ENCODE results near the gene SCAMP2.
A peak's percentile ranks its signal among the peaks of the same experiment; 100 is the strongest.

SCAMP2 gene

GRCh38 chr15:74863239-74864056 is 9.7 kb downstream of the SCAMP2 start:
- no peak for DNase-seq (ENCODE audit: low read depth in 1 of 2, low spot score in 1 of 2)

- no peak for DNase-seq (ENCODE audit: low read depth in 1 of 2, low spot score in 1 of 2)
Measured at GRCh38 chr15:74858369-74858740, 14.8 kb downstream of the SCAMP2 start.

DNA sequence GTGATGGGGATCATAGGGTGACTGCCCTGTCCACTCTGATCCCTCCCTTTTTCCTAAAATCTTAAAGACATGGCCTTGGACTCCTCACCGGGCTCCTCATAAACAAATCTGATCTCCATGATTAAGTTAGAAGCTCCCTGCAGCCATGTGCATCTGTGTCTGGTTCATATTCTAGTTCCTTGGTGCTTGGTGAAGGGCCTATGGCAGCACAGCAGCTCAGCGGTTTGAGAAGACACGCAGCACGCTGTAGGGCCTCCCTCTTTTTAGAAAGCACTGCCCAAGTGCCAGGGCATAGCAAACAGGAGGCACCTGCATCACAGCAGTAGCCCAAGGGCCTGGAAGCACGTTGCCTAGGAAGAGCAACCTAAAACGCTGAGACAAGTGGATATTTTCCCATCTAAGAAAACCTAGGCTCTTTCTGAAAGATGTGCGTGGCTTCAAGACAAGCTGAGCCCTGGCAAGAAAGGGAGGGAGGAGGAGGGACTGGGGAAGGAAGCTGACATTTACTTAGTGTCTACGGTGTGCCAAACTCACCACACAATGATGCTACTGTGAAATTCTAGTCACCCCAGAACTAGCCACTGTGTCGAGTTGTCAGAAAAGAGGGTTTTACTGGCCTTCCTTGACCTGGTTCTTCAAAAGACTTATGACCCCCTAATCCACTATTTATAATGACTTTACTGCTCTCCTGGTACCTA is 15.3 kb downstream of the SCAMP2 start:
- DNase-seq (ENCODE audit: low read depth in 1 of 2, low spot score in 1 of 2): no peak

DNA sequence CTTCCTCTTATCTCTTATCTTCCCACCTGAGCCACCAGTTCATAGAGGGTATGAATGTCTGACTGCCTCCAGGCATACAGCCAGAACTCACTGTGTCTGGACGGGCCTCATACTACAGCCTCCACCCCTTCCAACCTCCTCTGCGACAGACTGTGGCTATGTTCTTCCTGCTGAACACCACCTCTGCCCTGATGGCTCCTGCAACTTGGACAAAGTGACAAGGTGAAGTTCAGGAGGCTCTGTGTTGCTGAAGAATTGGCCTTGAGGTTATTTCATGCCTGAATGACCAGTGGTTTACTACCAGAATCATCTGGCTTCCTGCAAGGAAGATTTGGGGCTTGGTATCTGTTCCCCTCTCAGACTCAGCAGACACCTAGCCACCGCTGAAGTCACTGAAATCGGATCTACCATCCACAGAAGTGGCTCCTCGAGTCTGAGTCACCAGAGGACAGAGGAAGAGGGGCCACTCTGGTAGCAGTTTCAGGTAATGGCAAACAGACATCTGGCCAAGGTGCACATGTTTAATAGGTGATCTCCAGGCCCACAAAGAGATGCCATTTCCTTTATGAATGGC is 16.0 kb downstream of the SCAMP2 start:
- DNase-seq (ENCODE audit: low read depth in 1 of 2, low spot score in 1 of 2): no peak

GRCh38 chr15:74856537-74856936 is 16.6 kb downstream of the SCAMP2 start:
- no peak for DNase-seq (ENCODE audit: low read depth in 1 of 2, low spot score in 1 of 2)

GRCh38 chr15:74855857-74856256 is 17.3 kb downstream of the SCAMP2 start:
- DNase-seq (ENCODE audit: low read depth in 1 of 2, low spot score in 1 of 2): no peak

DNA sequence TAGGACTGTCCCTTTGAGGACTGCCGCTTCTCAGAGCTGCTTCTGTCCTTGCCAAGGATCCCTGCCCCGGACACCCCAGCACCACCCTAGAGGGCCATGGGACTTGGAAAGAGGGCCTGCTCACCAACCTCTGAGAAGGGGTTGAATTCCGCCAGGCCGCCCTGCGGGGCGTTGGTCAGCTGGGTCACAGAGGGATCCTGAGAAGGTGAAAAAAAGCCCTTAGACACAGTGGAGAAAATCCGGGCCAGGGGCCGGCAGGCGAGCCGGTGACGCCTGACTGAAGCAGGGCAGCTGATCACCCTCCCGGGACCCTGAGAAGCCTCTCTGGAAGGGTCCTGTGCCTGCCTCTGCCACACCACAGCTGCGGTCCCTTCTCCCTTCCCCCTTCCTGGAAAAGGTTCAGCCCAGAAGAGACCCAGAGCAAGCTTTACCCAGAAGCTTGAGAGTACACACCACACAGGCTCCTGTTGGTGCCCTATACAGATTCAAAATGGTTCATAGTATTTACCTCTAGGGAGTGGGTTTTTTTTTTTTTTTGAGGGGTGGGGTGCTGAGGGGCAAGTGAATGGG is 18.6 kb downstream of the SCAMP2 start:
- DNase-seq (ENCODE audit: low read depth in 1 of 2, low spot score in 1 of 2): no peak

- no peak for DNase-seq (ENCODE audit: low read depth in 1 of 2, low spot score in 1 of 2)
Measured at GRCh38 chr15:74851960-74852359, 21.2 kb downstream of the SCAMP2 start.

DNA sequence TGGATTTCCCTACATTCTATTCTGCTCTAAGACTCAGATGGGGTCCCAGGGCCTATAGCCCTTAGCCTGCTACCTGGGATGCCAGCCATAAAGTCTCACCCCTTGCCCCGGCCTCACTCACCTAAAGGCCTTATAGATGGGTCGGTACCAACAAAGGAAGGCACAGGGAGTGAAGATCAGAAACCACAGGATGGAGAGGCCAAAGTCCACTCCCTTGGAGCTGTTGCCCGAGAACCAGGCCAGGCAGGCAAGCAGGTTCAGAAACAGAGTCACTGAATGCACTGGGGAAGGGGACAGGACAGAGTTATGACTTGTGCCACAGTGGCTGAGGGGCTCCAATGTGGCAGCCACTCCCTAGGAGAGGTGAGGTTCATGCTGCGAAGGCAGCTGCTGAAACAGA is 22.8 kb downstream of the SCAMP2 start:
- DNase-seq (ENCODE audit: low read depth in 1 of 2, low spot score in 1 of 2): no peak

DNA sequence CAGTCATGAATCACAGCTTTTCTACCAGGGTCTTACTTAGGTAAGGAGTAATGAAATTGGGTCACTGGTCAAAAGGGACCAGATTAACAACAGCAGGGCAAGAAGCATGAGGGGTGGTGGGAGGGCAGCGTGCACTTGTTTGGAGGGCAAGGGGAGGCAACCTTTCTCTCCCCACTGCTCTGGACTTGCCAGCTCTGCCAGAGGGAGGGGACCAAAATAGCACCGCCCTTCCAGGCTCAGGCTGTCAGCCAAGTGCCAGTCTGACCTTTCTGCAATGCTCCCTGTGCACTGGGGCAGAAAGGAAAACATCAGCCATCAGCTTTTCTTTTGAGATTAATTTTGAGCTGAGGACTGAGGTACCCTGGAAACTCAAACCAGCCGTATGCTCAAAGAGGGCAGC is 25.7 kb downstream of the SCAMP2 start:
- no peak for DNase-seq (ENCODE audit: low read depth in 1 of 2, low spot score in 1 of 2)

DNA sequence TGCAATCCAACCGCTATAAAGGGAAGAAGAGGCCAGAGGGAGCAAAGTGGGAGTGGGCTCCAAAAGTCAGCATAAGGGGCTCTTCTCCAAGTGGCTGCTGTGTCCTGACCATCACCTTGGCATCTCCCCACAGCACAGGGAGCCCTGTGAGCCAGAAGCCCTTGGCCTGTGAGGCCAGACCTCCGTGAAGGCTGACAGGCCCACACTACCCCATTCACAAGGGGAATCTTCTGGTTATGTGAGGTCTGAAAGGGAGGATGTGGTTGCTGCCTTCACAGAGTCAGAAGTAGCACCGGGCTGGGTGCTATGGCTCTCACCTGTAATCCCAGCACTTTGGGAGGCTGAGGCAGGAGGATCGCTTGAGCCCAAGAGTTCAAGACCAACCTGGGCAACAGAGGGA is 27.6 kb downstream of the SCAMP2 start:
- DNase-seq (ENCODE audit: low read depth in 1 of 2, low spot score in 1 of 2): no peak

GRCh38 chr15:74845208-74845568 is 28.0 kb downstream of the SCAMP2 start:
- peak; percentile 33 to 41 for DNase-seq (ENCODE audit: low read depth in 1 of 2, low spot score in 1 of 2)

DNA sequence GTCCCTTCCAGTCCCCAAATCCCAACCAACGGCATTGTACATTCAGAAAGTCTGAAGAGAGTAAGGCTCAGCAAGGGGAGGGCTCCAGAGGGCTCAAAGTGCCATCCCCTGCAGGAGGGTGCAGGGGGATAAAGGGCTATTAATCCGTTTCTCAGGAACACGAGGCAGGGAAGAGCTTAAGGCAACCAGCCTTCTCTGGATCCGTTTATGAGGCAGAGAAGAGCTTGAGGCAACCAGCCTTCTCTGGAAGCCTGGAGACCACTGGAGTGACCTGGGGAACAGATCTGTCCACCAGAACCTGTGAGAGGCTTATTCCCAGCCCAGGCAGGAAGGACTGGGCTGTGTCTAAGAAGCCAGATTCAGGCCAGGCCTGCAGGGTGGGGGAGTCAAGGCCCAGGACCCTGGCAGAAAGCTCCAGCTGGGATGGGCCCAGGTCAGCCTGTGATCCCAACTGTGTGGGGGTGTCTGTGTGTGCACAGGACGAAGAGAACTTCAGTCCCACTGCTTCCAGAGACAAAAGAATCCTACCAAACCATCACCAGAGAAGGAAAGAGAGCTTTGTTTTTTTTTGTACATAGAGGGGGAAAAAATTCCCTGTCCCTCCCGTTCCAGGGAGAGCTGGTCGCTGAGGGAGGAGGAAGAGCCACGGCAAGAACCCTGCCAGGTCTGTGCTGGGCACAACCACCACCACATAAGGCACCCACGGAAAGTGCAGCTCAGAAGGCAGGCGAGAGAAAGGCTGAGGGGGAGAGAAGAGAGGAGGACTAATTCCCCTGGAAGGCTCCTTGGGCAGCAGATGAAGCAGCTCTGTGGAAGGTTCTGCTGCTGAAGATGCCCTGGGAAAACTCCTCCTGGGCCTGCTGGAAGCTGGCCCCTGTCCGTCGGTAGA is 28.6 kb downstream of the SCAMP2 start:
- no peak for DNase-seq (ENCODE audit: low read depth in 1 of 2, low spot score in 1 of 2)

DNA sequence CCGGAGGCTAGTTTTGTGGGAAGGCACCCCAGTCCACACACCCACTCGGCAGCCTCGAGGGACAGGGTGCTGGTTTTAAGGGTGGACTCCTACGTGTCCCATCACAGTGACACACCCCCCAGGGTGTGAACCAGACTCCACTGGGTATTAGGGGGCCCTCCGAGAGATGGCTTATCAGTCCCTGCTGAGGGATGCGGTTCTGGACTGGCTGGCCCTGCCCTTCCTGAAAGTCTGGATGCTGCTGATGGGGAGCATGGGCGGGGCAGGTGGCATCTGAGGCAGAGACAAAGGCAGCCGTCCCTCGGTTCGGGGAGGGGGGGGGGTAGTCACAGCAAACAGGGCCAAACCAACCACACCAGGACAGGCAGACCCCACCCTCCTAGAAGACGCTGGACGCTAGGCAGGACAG is 29.3 kb downstream of the SCAMP2 start:
- no peak for DNase-seq (ENCODE audit: low read depth in 1 of 2, low spot score in 1 of 2)

GRCh38 chr15:74843445-74843828 is 29.7 kb downstream of the SCAMP2 start:
- DNase-seq (ENCODE audit: low read depth in 1 of 2, low spot score in 1 of 2): no peak

DNA sequence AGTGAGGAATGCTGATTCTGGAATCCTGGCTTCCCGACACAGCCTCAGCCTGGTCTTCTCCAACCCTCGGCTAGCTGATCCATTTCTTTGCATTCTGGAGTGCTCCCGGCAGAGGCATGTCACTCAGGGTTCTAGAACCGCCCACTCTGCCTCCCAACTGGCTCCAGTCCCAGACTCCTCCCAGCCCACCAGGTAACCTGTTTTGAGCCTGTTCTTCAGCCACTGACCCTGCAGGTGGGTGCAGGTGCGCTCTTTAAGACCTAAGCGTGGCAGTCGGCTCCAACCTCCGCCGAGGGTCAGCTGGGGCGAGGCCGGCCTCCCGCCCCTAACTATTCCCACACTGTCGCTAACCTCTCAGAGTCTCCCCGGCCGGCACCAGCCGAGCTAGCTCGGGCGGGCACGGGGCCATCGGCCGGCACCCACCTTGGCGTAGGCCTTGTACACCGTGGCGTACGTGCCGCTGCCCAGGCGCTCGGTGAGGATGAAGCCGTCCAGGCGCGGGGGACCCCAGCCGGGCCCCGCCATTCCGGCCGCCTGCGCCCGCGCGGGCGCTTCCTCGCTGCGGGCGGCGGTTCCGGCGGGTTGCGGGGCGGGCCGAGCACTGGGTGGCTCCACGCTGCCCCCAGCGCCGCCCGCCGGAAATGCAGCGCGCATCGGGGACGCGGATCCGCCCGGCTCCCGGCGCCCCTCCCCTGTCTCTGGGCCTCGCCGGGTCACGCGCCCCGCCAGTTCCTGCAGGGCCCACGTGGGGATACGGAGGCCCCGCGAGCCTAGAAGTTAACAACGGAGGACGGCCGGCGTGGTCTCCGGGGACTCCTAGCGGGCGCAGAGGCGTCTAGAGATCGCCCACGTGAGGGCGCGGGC is 30.4 kb downstream of the SCAMP2 start, which contains the start of gene ULK3:
Gene ULK3, minus strand, starts transcription at position 576 of the 864 bp plus-strand sequence. Its CDS starts 51 bp downstream, at position 525.
- DNase-seq (ENCODE audit: low read depth in 1 of 2, low spot score in 1 of 2): peak; percentile 83 to 89

DNA sequence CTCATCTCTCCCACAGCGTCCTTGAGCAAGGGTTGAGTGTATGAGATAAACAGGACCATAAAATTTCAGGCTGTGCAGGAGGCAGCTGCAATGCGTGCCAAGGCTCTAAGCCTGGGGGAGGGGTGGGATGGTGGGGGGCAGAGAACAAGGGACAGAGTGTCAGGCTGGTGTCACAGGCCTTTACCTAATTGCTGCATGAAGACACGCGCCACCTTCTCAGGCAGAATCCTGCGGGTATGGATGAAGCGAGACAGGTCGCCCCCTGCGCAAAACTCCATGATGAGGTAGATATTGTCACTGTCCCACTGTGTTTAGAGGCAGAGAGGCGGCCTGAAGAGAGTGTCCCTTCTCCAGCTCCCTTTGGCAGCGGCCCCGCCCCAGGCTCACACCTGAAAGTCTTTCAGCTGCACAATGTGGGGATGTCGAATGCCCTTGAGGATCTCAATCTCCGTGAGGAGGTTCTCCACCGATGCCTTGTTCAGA is 31.2 kb downstream of the SCAMP2 start:
- DNase-seq (ENCODE audit: low read depth in 1 of 2, low spot score in 1 of 2): no peak

GRCh38 chr15:74840851-74841775 is 32.1 kb downstream of the SCAMP2 start:
- DNase-seq (ENCODE audit: low read depth in 1 of 2, low spot score in 1 of 2): no peak

Data from activated T-helper 1 cell treated with anti-CD3 and anti-CD28 coated beads, Interleukin-2, amount 50 U/mL, for 16 hours (primary cell).